Measurements from ENCODE around the gene GPR146. TPM values are rescaled to one million over a fixed set of nuclear protein-coding genes. Genes with fewer than 3 reads are reported as not detected.
A peak's percentile ranks its signal among the peaks of the same experiment; 100 is the strongest.

GPR146 gene
- total and polyA plus RNA-seq, 11 donors = 11.1 to 56.8 (median 25.2) TPM

DNA sequence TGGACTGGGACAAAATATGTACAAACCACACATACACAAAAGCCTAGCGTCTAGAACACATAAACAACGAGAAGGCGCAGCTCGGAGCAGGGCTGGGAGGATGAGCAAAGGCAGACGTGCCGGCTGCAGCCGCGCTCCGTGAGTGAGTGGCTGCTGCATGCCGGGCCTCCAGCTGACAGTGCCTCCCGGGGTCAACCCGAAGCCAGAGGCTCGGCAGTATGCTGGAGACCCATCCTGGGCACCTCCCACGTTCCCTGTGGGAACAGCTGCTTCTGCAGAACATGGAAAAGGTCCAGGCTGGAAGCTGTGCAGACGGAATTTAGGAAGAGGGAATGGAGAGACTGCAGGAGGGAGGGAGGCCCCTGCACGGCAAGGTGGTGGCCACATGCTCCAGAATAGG is 3.6 kb upstream of the GPR146 start:
- peak overlapping the region in 1 of 12 donors; percentile 34 for H3K4me3 ChIP-seq
- intact Hi-C loops (cut with DNase I) = no loop called here

DNA sequence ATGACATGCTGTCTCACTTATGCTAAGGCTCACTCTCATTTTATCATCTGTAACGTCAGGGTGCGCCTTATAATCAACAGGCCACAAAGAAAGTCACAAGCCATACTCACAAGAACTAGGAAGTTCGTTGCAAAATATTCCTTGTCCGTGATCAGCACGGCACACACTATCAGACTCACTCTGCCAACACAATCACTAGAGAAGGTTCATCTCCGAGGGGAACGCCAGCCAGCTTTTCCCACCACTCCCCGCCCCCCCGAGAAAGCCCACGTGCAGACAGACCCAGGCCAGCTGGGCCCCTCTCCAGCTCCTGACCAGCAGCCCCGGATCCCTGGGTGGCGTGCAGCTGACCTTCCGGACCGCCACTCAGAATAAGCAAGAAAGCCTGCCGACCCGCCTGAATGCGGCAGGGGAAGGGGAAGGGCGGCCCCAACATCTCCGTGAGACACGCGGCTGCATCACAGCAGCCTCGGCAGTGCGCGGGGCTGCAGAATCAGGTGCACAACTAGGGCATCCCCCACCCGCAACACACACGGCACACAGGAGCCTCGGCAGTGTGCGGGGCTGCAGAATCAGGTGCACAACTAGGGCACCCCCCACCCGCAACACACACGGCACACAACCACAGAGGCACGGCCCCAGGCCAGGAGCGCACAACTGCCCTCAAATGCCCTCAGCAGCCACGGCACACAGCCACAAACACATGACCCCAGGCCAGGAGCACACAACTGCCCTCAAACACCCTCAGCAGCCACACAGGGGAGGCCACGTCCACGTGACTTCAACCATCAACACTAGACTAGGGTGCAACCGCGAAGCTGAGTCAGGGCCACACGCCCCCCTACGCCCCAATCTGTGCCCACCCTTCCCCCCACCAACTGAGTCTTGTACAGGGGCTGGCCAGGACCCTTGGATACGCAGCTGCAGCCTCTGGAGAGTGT is 2.5 kb upstream of the GPR146 start:
- Histone ChIP-seq H3K27me3 (no peaks in the 10 kb centered on the region), H3K27ac (peak overlapping the region in 7 of 12 donors; percentile 24 to 92 (median 50)), H3K4me1 (peaks cover 5 to 51% (median 36%) of the 10 kb centered on the region in 12 donors), H3K4me3 (no peak overlapping the region), H3K9me3 (no peaks in the 10 kb centered on the region), H3K36me3 (no peaks in the 10 kb centered on the region)
- intact Hi-C loops (cut with DNase I) = loop anchor here in 1 of 10 donors (2.0 kb wide), 1 partner anchor 13 kb away; no protein-coding TSS in a partner anchor
- DNase-seq = no peak
- 77 to 88% (median 80%) methylated on average over 38 to 40 of the region's 40 CpGs for WGBS, 4 donors
- TF ChIP-seq, protein P1, sequence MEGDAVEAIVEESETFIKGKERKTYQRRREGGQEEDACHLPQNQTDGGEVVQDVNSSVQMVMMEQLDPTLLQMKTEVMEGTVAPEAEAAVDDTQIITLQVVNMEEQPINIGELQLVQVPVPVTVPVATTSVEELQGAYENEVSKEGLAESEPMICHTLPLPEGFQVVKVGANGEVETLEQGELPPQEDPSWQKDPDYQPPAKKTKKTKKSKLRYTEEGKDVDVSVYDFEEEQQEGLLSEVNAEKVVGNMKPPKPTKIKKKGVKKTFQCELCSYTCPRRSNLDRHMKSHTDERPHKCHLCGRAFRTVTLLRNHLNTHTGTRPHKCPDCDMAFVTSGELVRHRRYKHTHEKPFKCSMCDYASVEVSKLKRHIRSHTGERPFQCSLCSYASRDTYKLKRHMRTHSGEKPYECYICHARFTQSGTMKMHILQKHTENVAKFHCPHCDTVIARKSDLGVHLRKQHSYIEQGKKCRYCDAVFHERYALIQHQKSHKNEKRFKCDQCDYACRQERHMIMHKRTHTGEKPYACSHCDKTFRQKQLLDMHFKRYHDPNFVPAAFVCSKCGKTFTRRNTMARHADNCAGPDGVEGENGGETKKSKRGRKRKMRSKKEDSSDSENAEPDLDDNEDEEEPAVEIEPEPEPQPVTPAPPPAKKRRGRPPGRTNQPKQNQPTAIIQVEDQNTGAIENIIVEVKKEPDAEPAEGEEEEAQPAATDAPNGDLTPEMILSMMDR (IDR thresholded peaks at IDR 0.05) = no peak
- TF ChIP-seq POLR2A (IDR thresholded peaks at IDR 0.05) = no peak
- no peak for ATAC-seq

More for the DNA sequence above, 3.6 kb upstream of the GPR146 start:
- Histone ChIP-seq H3K27me3 (no peaks in the 10 kb centered on the region), H3K27ac (no peak overlapping the region), H3K9me3 (no peaks in the 10 kb centered on the region), H3K4me1 (peaks cover 5 to 43% (median 32%) of the 10 kb centered on the region in 12 donors), H3K36me3 (no peaks in the 10 kb centered on the region)
- 49 to 58% (median 56%) methylated on average over 16 of the region's 16 CpGs for WGBS, 4 donors
- ATAC-seq = no peak
- DNase-seq = no peak
- TF ChIP-seq, protein P1 (IDR thresholded peaks at IDR 0.05) = no peak
- TF ChIP-seq POLR2A (IDR thresholded peaks at IDR 0.05) = no peak

DNA sequence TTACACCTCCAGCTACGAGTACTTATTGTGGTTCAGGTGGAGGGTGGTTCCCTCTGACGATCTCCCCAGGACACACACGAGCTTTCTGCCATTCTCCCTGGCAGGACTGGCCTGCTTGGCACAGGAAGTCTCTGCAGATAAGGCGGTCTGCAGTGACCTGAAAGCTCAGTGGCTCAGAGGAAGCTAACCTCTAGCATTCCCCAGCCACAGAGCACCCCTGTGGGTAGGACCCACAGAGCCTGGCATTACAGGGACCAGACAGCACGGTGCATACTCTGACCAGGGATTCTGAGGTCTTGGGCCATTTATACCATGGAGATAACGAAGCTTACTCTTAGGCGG is 1.9 kb upstream of the GPR146 start:
- no peaks in the 10 kb centered on the region for H3K36me3 ChIP-seq
- intact Hi-C loops (cut with DNase I) = loop anchor here in 1 of 10 donors (2.0 kb wide), 1 partner anchor 14 kb away; no protein-coding TSS in a partner anchor
- TF ChIP-seq POLR2A (IDR thresholded peaks at IDR 0.05) = no peak
- TF ChIP-seq, protein P1 (IDR thresholded peaks at IDR 0.05) = no peak
- peak overlapping the region in 7 of 12 donors; percentile 24 to 92 (median 50) for H3K27ac ChIP-seq
- peak in 1 of 5 donors; percentile 69 for DNase-seq
- H3K4me1 ChIP-seq = peaks cover 5 to 58% (median 36%) of the 10 kb centered on the region in 12 donors
- H3K4me3 ChIP-seq = no peak overlapping the region
- no peaks in the 10 kb centered on the region for H3K9me3 ChIP-seq
- H3K27me3 ChIP-seq = no peaks in the 10 kb centered on the region
- ATAC-seq = peak; percentile 27 to 38 (median 28)
- 52 to 76% (median 59%) methylated on average over 7 of the region's 7 CpGs for WGBS, 4 donors

DNA sequence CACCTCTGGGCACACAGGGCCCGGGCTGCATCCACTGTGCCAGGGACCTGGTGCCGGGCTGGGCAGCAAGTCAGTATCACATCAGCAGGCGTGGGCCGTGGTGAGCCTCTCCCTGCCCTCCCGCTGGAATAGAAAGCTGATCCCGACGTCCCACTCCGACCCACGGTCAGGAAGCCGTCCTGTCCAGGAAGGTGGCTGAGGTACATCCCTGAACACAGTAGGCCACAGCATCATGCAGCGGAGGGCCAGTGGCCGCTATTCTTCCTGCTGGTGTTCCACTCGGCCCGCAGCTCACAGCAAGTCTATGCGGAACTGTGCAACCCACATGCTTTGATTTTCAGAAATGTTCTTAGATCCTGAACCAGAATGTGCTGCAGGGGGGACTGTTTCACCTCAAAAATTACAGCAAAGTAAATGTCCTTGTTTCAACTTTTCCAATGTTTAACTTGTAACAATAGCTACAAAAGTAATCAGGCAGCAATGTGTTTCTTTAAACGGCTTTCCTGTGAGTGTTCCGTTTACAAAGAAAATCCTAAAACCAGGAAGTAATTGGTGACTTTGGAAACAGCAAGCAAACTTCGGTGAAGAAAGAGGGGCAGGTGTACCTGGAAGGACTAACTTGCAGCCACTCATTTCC is 676 bp upstream of the GPR146 start:
- ATAC-seq (peak in 2 of 4 donors; percentile 2 to 8), DNase-seq (peak in 1 of 5 donors; percentile 38)
- Histone ChIP-seq H3K4me1 (peaks cover 5 to 69% (median 43%) of the 10 kb centered on the region in 12 donors), H3K27me3 (no peaks in the 10 kb centered on the region), H3K4me3 (peak overlapping the region in 10 of 12 donors; percentile 37 to 94 (median 78)), H3K27ac (peak overlapping the region; percentile 76 to 97 (median 90)), H3K9me3 (no peaks in the 10 kb centered on the region), H3K36me3 (no peaks in the 10 kb centered on the region)
- TF ChIP-seq POLR2A (IDR thresholded peaks at IDR 0.05) = no peak
- TF ChIP-seq, protein P1 (IDR thresholded peaks at IDR 0.05) = no peak
- intact Hi-C loops (cut with DNase I) = loop anchor here in 2 of 10 donors (2.0 kb wide), 1 partner anchor 15 kb away; no protein-coding TSS in a partner anchor
- 38 to 48% (median 42%) methylated on average over 12 to 18 of the region's 18 CpGs for WGBS, 4 donors
